ENCODE measurements around the gene KRTAP10-12. TPM values are rescaled to one million over a fixed set of nuclear protein-coding genes. Genes with fewer than 3 reads are reported as not detected.

KRTAP10-12 gene
- total and polyA plus RNA-seq, 2 of the 13 experiments (the other 11 are each of a cell fraction or from before 2014, with no cell fraction given) = not detected

GRCh38 chr21:44700101-44701022 is 3.4 kb downstream of the KRTAP10-12 start (continued):
- no peak for TF ChIP-seq ZNF530 (CRISPR knock-in tag; IDR thresholded peaks at IDR 0.05; ENCODE audit: low read depth)
- TF ChIP-seq PRDM15 (CRISPR knock-in tag; IDR thresholded peaks at IDR 0.05) = no peak; the same call in 1 of the 2 replicates
- no peak for TF ChIP-seq GRHL1 (CRISPR knock-in tag; conservative IDR thresholded peaks at IDR 0.05)
- TF ChIP-seq ZNF660 (CRISPR knock-in tag; IDR thresholded peaks at IDR 0.05; ENCODE audit: borderline replicate concordance, low read depth) = no peak
- no peak for TF ChIP-seq ZBTB38 (CRISPR knock-in tag; IDR thresholded peaks at IDR 0.05)
- TF ChIP-seq ZBTB3 (CRISPR knock-in tag; IDR thresholded peaks at IDR 0.05; ENCODE audit: borderline replicate concordance, low read depth) = no peak
- TF ChIP-seq TRIM22 (IDR thresholded peaks at IDR 0.05) = no peak
- TF ChIP-seq NCOA5 (CRISPR knock-in tag; IDR thresholded peaks at IDR 0.05) = no peak
- no peak for TF ChIP-seq ZNF101 (CRISPR knock-in tag; IDR thresholded peaks at IDR 0.05; ENCODE audit: borderline replicate concordance, low read depth)
- 0 out of 2 replicates have a peak, but pooled peaks have one; percentile 35 for TF ChIP-seq NCOR1 (IDR thresholded peaks at IDR 0.05; ENCODE audit: borderline replicate concordance, low read length)
- TF ChIP-seq TEF (CRISPR knock-in tag; IDR thresholded peaks at IDR 0.05) = no peak
- TF ChIP-seq SOX6 (IDR thresholded peaks at IDR 0.05) = no peak
- TF ChIP-seq SOX6 (CRISPR knock-in tag; IDR thresholded peaks at IDR 0.05) = peak; percentile 75
- TF ChIP-seq MEIS1 (CRISPR knock-in tag; IDR thresholded peaks at IDR 0.05; ENCODE audit: borderline replicate concordance) = 0 out of 2 replicates have a peak, but pooled peaks have one; percentile 33
- TF ChIP-seq NR2F2 (IDR thresholded peaks at IDR 0.05; ENCODE audit: borderline replicate concordance, low read depth) = 0 out of 2 replicates have a peak, but pooled peaks have one; percentile 34
- no peak for TF ChIP-seq ZNF512 (CRISPR knock-in tag; IDR thresholded peaks at IDR 0.05)
